Kidney (tissue), 14 donors: ENCODE data around the gene ZNF174. TPM values are rescaled to one million over a fixed set of nuclear protein-coding genes. Genes with fewer than 3 reads are reported as not detected.

Source experiments
- DNase-seq, 5 donors: peaks; one replicate each; pipeline ENCODE4 v3.0.0-alpha.2; 2013 to 2020
- FAIRE-seq: peaks from 2 replicates; lab custom pipeline; 2012; peaks lifted over from hg19 to GRCh38; lab: Jason Lieb, UNC
- H3K27ac ChIP-seq, 2 donors: one replicate each; pipeline ENCODE4 v1.7.0; 2013; ENCODE audit warnings: low read depth in 2 of 2, low read length in 2 of 2, inconsistent platforms in 1 of 2
- H3K27me3 ChIP-seq: one replicate; pipeline ENCODE4 v1.7.1; 2013; ENCODE audit warnings: low read length, inconsistent platforms; ENCODE audit not compliant: control insufficient read depth, insufficient read depth
- H3K36me3 ChIP-seq, 3 donors: one replicate each; pipeline versions ENCODE4 v1.7.0 to v1.7.1; 2013; ENCODE audit warnings: low read length in 3 of 3, control low read depth in 1 of 3, inconsistent platforms in 1 of 3; ENCODE audit not compliant: insufficient read depth in 3 of 3, control insufficient read depth in 2 of 3
- H3K4me1 ChIP-seq, 3 donors: one replicate each; pipeline versions ENCODE4 v1.7.0 to v1.7.1; 2013; ENCODE audit warnings: low read length in 3 of 3, inconsistent platforms in 1 of 3, low read depth in 1 of 3; ENCODE audit not compliant: control insufficient read depth in 2 of 3, insufficient read depth in 2 of 3
- H3K4me3 ChIP-seq, 3 donors: one replicate each; pipeline versions ENCODE4 v1.7.0 to v1.8.1; 2013; ENCODE audit warnings: low read length in 3 of 3, control low read depth in 1 of 3, inconsistent platforms in 1 of 3
- H3K9ac ChIP-seq, 3 donors: one replicate each; pipeline versions ENCODE4 v1.7.0 to v1.7.1; 2013; ENCODE audit warnings: low read length in 3 of 3, control low read depth in 1 of 3, inconsistent platforms in 1 of 3
- H3K9me3 ChIP-seq, 3 donors: one replicate each; pipeline versions ENCODE4 v1.7.0 to v1.7.1; 2013; ENCODE audit warnings: low read length in 3 of 3, control low read depth in 1 of 3, inconsistent platforms in 1 of 3; ENCODE audit not compliant: control insufficient read depth in 2 of 3, insufficient read depth in 1 of 3
- intact Hi-C: fragments of 100-400 bp; cut with DNase I; formaldehyde crosslinking; loops from one replicate; pipeline ENCODE4 v1.11.1; 2022
- polyA plus RNA-seq: library from polyadenylated mRNA; stranded (reverse); fragments of 350-450 nt; fragmentation: Illumina TruSeq; extraction: RNeasy Lipid Tissue Mini Kit (QIAGEN cat#74804); gene quantifications from one replicate; pipeline ENCODE4 v1.2.3, GENCODE V29; 2014; ENCODE audit warnings: low read depth, low replicate concordance; ENCODE audit not compliant: insufficient read depth
- total RNA-seq: library from RNA; stranded (reverse); fragmentation: NEBNext Ultra II Directional; extraction: Animal tissue kit (Norgen Biotek cat#: 25700); gene quantifications from one replicate; pipeline ENCODE4 v1.2.1, GENCODE V29; 2021
- TF ChIP-seq, protein P1 (sequence below): IDR thresholded peaks from 3 replicates; pipeline ENCODE4 v1.5.1; 2012; ENCODE audit warnings: mild to moderate bottlenecking, moderate library complexity, borderline replicate concordance; ENCODE audit not compliant: insufficient read depth; ENCODE audit errors: extremely low read depth
- donor health status: control.
- donor health status: control.
- donor health status: control.
- donor health status: control.
- donor health status: control.
- donor health status: DM: yes; HTN: yes; CAD: no.
- donor health status: Normal renal cell carcinoma (clear cell type).

The ZNF174 gene
- total and polyA plus RNA-seq, 2 donors from 2014 or later, result 10.9 to 12.4 TPM

DNA sequence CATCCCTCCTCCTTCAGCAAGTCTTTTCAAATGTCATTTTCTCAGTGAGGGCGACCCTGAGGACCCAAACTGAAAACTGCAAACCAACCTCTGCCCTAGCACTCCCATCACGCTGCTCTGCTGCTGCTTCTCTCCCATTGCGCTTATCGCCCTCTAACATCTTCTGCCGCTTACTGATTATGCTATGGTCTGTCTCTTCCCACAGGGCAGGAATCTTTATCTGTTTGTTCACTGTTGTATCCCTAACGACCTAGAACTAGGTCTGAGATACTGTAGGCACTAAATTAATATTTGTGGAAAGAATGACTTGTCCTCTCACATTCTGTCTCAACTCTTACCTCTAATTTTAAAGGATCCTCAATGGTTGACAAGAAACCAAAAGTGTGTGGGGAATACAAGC is 12.7 kb upstream of the ZNF174 start:
- Histone ChIP-seq H3K4me3 (no peak overlapping the region), H3K36me3 (peaks cover 26 to 56% (median 44%) of the 10 kb centered on the region in 3 donors), H3K9me3 (peaks cover 4 to 47% (median 21%) of the 10 kb centered on the region in 3 donors), H3K27me3 (no peaks in the 10 kb centered on the region), H3K4me1 (no peaks in the 10 kb centered on the region), H3K27ac (no peak overlapping the region), H3K9ac (no peak overlapping the region)
- FAIRE-seq, result no peak
- DNase-seq, result no peak
- intact Hi-C loops, result no loop called here
- TF ChIP-seq, protein P1, sequence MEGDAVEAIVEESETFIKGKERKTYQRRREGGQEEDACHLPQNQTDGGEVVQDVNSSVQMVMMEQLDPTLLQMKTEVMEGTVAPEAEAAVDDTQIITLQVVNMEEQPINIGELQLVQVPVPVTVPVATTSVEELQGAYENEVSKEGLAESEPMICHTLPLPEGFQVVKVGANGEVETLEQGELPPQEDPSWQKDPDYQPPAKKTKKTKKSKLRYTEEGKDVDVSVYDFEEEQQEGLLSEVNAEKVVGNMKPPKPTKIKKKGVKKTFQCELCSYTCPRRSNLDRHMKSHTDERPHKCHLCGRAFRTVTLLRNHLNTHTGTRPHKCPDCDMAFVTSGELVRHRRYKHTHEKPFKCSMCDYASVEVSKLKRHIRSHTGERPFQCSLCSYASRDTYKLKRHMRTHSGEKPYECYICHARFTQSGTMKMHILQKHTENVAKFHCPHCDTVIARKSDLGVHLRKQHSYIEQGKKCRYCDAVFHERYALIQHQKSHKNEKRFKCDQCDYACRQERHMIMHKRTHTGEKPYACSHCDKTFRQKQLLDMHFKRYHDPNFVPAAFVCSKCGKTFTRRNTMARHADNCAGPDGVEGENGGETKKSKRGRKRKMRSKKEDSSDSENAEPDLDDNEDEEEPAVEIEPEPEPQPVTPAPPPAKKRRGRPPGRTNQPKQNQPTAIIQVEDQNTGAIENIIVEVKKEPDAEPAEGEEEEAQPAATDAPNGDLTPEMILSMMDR, result no peak

DNA sequence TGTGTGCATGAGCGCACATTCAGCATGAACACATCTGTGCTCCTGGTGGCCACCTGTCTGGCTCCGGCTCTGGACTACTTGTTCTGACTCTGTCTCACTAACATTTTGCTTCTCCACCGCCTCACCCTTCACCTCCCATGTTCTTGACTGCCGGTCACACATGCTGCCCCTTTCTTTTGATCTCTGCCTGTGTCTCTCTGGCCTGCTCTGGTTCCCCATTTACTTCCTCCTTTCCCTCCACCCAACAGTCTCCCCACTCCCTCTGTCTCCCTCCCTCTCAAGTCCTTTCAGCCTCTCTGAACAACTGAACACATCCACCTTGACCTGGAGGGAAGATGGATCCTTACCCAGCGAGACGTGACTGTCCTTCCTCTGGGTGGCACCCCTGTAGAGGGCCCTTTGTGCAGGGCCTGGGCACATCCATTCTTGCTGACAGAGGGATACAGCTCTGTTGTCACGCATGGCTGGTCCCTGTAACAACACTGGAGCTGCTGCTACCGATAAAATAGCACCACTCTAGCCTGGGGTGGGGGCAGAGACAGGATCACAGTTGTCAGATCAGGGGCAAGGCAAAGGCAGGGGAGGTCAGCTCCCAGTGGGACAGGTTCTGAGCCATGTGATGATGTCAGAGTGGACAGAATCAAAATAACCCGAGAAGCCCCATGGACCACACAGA is 11.2 kb upstream of the ZNF174 start:
- Histone ChIP-seq H3K27ac (no peak overlapping the region), H3K4me3 (no peak overlapping the region), H3K36me3 (peaks cover 18 to 42% (median 31%) of the 10 kb centered on the region in 3 donors), H3K4me1 (no peaks in the 10 kb centered on the region), H3K9me3 (peaks cover 1 to 35% (median 8%) of the 10 kb centered on the region in 3 donors), H3K9ac (no peak overlapping the region), H3K27me3 (no peaks in the 10 kb centered on the region)
- intact Hi-C loops, result no loop called here
- TF ChIP-seq, protein P1, result no peak
- DNase-seq (no peak), FAIRE-seq (no peak)

DNA sequence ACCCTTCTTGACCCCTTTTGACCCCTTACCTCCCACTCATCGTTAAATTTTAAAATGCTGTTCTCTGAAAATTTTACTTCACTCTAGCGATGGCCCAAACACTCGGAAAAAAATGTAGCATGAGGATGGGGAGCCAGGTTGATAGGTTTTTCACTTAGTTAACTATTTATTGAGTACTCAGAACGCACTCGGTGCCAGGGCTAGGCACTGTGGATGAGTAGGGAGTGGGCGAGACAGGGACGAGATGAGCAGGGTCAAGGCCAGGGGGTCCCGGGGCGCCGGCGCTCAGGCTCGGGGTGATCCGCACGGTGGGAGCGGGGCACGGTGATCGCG is 603 bp upstream of the ZNF174 start:
- Histone ChIP-seq H3K9me3 (peaks cover 7 to 29% (median 8%) of the 10 kb centered on the region in 3 donors), H3K27ac (peak overlapping the region; percentile 58 to 77), H3K4me3 (peak overlapping the region; percentile 82 to 94 (median 93)), H3K4me1 (peaks cover 2 to 11% (median 9%) of the 10 kb centered on the region in 3 donors), H3K36me3 (peaks cover 9 to 26% (median 23%) of the 10 kb centered on the region in 3 donors), H3K27me3 (no peaks in the 10 kb centered on the region), H3K9ac (peak overlapping the region; percentile 76 to 91 (median 81))
- intact Hi-C loops, result no loop called here
- TF ChIP-seq, protein P1, result no peak
- FAIRE-seq, result no peak
- no peak for DNase-seq
